Liver (tissue), 9 donors: ENCODE data around the gene RORC. TPM values are rescaled to one million over a fixed set of nuclear protein-coding genes. Genes with fewer than 3 reads are reported as not detected.

Source experiments
- DNase-seq: peaks from one replicate; pipeline ENCODE4 v3.0.0-alpha.2; 2017; ENCODE audit warnings: low spot score
- H3K27ac ChIP-seq, 2 donors: one replicate each; pipeline ENCODE4 v1.7.0; 2013; ENCODE audit warnings: inconsistent platforms in 2 of 2, low read length in 2 of 2, control low read depth in 1 of 2, low read depth in 1 of 2, mild to moderate bottlenecking in 1 of 2
- H3K27me3 ChIP-seq, 4 donors: one replicate each; pipeline versions ENCODE4 v1.6.1 to v1.7.0; 2013; ENCODE audit warnings: low read length in 3 of 4, inconsistent platforms in 1 of 4, mild to moderate bottlenecking in 1 of 4, moderate library complexity in 1 of 4; ENCODE audit not compliant: control insufficient read depth in 4 of 4, insufficient read depth in 4 of 4
- H3K36me3 ChIP-seq, 4 donors: one replicate each; pipeline versions ENCODE4 v1.6.1 to v1.7.0; 2013; ENCODE audit warnings: low read length in 3 of 4, mild to moderate bottlenecking in 3 of 4, low read depth in 1 of 4, moderate library complexity in 1 of 4; ENCODE audit not compliant: control insufficient read depth in 4 of 4, insufficient read depth in 3 of 4
- H3K4me1 ChIP-seq, 4 donors: one replicate each; pipeline versions ENCODE4 v1.6.1 to v1.7.0; 2013; ENCODE audit warnings: low read length in 3 of 4, mild to moderate bottlenecking in 3 of 4, moderate library complexity in 1 of 4; ENCODE audit not compliant: control insufficient read depth in 4 of 4, insufficient read depth in 4 of 4
- H3K4me3 ChIP-seq, 3 donors: one replicate each; pipeline versions ENCODE4 v1.6.1 to v1.7.0; 2013; ENCODE audit warnings: low read length in 3 of 3, control low read depth in 1 of 3, low read depth in 1 of 3, mild to moderate bottlenecking in 1 of 3
- H3K9ac ChIP-seq, 2 donors: one replicate each; pipeline ENCODE4 v1.7.0; 2013; ENCODE audit warnings: low read length in 2 of 2, mild to moderate bottlenecking in 2 of 2, moderate library complexity in 2 of 2, control low read depth in 1 of 2, low read depth in 1 of 2
- H3K9me3 ChIP-seq, 4 donors: one replicate each; pipeline versions ENCODE4 v1.6.1 to v1.7.0; 2013; ENCODE audit warnings: low read length in 3 of 4; ENCODE audit not compliant: control insufficient read depth in 4 of 4
- EGR1 ChIP-seq, 2 donors: IDR thresholded peaks; 2 replicates each; pipeline ENCODE4 v1.6.1; 2016 to 2018; ENCODE audit warnings: antibody characterized with exemption in 2 of 2, low read depth in 2 of 2
- FOXA2 ChIP-seq: IDR thresholded peaks from 2 replicates; pipeline ENCODE4 v1.6.1; 2016; ENCODE audit warnings: antibody characterized with exemption
- HNF4A ChIP-seq, 2 donors: conservative IDR thresholded peaks; 2 replicates each; pipeline ENCODE4 v1.6.1; 2016; ENCODE audit warnings: antibody characterized with exemption in 2 of 2, mild to moderate bottlenecking in 2 of 2
- HNF4G ChIP-seq: IDR thresholded peaks from 2 replicates; pipeline ENCODE4 v1.6.1; 2016; ENCODE audit warnings: antibody characterized with exemption
- NR2F2 ChIP-seq: IDR thresholded peaks from 2 replicates; pipeline ENCODE4 v1.6.1; 2016; ENCODE audit warnings: antibody characterized with exemption
- RAD21 ChIP-seq, 2 donors: IDR thresholded peaks; 2 replicates each; pipeline ENCODE4 v1.6.1; 2016; ENCODE audit warnings: antibody characterized with exemption in 2 of 2, mild to moderate bottlenecking in 2 of 2
- RXRA ChIP-seq, 2 donors: IDR thresholded peaks; 2 replicates each; pipeline ENCODE4 v1.6.1; 2017 to 2018; ENCODE audit warnings: antibody characterized with exemption in 2 of 2, mild to moderate bottlenecking in 1 of 2
- SP1 ChIP-seq: IDR thresholded peaks from 2 replicates; pipeline ENCODE4 v1.6.1; 2018; ENCODE audit warnings: antibody characterized with exemption, mild to moderate bottlenecking
- TAF1 ChIP-seq: conservative IDR thresholded peaks from 2 replicates; pipeline ENCODE4 v1.6.1; 2016; ENCODE audit warnings: antibody characterized with exemption, mild to moderate bottlenecking
- YY1 ChIP-seq: IDR thresholded peaks from 2 replicates; pipeline ENCODE4 v1.6.1; 2016; ENCODE audit warnings: antibody characterized with exemption, mild to moderate bottlenecking
- WGBS: extraction: QIAGEN DNeasy Blood & Tissue Kit; methylation state at CpG from one replicate; pipeline ENCODE4 v1.1.7; 2013; 5-methylcytosine and 5-hydroxymethylcytosine counted together
- polyA plus RNA-seq, 2 donors: library from polyadenylated mRNA; stranded (reverse) in 1 of 2; unstranded in 1 of 2; fragments of 200-250 nt in 1 of 2; fragments of >200 nt in 1 of 2; fragmentation: Nextera tagmentation in 1 of 2; extraction: Ambion mirVana in 1 of 2; gene quantifications; one replicate each; pipeline versions ENCODE4 v1.2.1 to v1.2.3, GENCODE V29; 2013 to 2015
- total RNA-seq, 2 donors: library from RNA; depleted of rRNA; stranded (reverse); fragments of >200 nt; gene quantifications; one replicate each; pipeline ENCODE4 v1.2.3, GENCODE V29; 2014
- TF ChIP-seq, protein P1 (sequence below): IDR thresholded peaks from 2 replicates; pipeline ENCODE4 v1.6.1; 2016; ENCODE audit warnings: antibody characterized with exemption
- TF ChIP-seq, protein P2 (sequence below): IDR thresholded peaks from 2 replicates; pipeline ENCODE4 v1.6.1; 2016; ENCODE audit warnings: antibody characterized with exemption
- TF ChIP-seq, protein P3 (sequence below): IDR thresholded peaks from 2 replicates; pipeline ENCODE4 v1.6.1; 2016; ENCODE audit warnings: antibody characterized with exemption, mild to moderate bottlenecking
- TF ChIP-seq, protein P4 (sequence below): IDR thresholded peaks from 2 replicates; pipeline ENCODE4 v1.6.1; 2016; ENCODE audit warnings: antibody characterized with exemption
- donor health status: healthy.
- donor health status: healthy.
- donor health status: healthy.
- donor health status: healthy.
- donor health status: healthy.

RORC gene
- total and polyA plus RNA-seq, 4 donors: 2.9 to 59.2 (median 13.0) TPM

DNA sequence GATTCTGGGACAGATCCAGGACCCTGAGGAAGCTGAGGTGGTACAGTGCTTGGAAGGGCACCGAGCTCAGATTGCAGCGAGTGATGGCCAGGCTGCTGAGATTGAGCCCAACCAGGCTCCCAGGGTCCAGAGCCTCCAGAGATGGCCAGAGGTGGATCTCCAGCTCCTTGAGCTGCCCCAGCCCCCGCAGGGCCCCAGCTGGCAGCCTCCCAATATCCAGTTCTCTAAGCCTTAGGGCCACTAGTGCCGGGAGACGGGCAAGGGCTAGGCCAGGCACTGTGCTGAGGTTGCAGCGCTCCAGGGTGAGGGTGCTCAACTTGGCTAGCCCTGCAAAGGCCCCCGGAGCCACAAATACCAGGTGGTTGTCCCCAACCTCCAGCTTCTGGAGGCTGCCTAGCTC, 29.8 kb downstream of the RORC start:
- H3K27me3 ChIP-seq: no peaks in the 10 kb centered on the region
- no peaks in the 10 kb centered on the region for H3K4me1 ChIP-seq
- no peak for DNase-seq
- peaks cover 0 to 3% (median under 1%) of the 10 kb centered on the region in 4 donors for H3K36me3 ChIP-seq
- WGBS: 95% methylated on average over 7 of the region's 7 CpGs
- H3K9me3 ChIP-seq: no peaks in the 10 kb centered on the region
- no peak overlapping the region for H3K27ac ChIP-seq
- H3K9ac ChIP-seq: no peak overlapping the region
- no peak overlapping the region for H3K4me3 ChIP-seq
- TF ChIP-seq YY1 (no peak), TAF1 (no peak), SP1 (no peak), HNF4A (conservative IDR thresholded peaks at IDR 0.05) (no peak), RAD21 (IDR thresholded peaks at IDR 0.05) (no peak)
- TF ChIP-seq, protein P1, sequence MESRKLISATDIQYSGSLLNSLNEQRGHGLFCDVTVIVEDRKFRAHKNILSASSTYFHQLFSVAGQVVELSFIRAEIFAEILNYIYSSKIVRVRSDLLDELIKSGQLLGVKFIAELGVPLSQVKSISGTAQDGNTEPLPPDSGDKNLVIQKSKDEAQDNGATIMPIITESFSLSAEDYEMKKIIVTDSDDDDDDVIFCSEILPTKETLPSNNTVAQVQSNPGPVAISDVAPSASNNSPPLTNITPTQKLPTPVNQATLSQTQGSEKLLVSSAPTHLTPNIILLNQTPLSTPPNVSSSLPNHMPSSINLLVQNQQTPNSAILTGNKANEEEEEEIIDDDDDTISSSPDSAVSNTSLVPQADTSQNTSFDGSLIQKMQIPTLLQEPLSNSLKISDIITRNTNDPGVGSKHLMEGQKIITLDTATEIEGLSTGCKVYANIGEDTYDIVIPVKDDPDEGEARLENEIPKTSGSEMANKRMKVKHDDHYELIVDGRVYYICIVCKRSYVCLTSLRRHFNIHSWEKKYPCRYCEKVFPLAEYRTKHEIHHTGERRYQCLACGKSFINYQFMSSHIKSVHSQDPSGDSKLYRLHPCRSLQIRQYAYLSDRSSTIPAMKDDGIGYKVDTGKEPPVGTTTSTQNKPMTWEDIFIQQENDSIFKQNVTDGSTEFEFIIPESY: no peak
- TF ChIP-seq, protein P2, sequence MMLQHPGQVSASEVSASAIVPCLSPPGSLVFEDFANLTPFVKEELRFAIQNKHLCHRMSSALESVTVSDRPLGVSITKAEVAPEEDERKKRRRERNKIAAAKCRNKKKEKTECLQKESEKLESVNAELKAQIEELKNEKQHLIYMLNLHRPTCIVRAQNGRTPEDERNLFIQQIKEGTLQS: no peak

DNA sequence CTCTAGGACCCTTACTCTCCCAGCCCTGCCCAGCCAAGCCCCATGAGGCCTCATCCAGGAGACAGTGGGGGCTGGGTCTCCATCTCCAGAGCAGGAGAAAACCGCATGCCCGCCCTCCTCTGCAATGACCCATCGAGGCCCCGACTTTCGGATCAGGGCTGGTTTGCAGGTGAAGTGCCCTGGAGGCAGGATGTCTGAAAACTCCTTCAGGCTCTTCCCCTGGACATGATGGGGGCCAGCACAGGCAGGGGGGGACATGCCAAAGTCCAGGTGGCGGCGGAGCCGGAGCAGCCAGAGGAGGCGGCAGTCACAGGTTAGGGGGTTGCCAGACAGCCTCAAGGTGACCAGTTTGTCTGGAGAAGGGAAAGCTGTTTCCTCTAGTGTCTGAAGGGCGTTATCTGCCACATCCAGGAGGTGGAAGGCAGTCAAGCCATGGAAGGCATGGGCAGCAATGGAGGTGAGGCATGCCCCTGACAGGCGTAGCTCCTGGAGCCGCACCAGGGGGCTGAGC, 30.2 kb downstream of the RORC start:
- TF ChIP-seq FOXA2 (no peak), TAF1 (no peak), EGR1 (IDR thresholded peaks at IDR 0.05; ENCODE audit: low read depth in 2 of 2) (no peak)
- DNase-seq: no peak
- 96% methylated on average over 12 of the region's 12 CpGs for WGBS
- Histone ChIP-seq H3K27ac (no peak overlapping the region), H3K4me1 (no peaks in the 10 kb centered on the region), H3K9ac (no peak overlapping the region), H3K36me3 (no peaks in the 10 kb centered on the region), H3K4me3 (no peak overlapping the region), H3K27me3 (no peaks in the 10 kb centered on the region), H3K9me3 (no peaks in the 10 kb centered on the region)

DNA sequence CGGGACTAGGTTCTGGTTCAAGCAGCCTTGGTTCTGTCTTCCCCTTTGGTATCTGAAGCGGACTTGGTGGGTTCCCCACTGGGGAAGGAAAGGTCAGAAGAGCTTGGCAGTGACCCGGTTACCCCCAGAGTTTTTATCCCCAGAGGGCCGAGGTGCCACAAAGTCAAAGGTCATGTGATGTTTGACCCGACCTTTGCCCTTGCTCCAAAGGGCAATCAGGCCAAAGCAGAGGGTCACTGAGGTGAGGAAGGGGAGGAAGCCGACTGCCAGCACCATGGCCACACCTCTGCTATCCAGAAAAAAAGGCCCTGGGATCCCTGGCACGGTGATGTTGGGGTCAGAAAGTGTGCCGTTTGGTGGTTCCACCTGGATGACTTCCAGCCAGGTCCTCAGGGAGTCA, 30.8 kb downstream of the RORC start:
- Histone ChIP-seq H3K4me1 (no peaks in the 10 kb centered on the region), H3K36me3 (no peaks in the 10 kb centered on the region), H3K27ac (no peak overlapping the region), H3K27me3 (no peaks in the 10 kb centered on the region), H3K4me3 (no peak overlapping the region), H3K9me3 (no peaks in the 10 kb centered on the region), H3K9ac (no peak overlapping the region)
- 60% methylated on average over 8 of the region's 8 CpGs for WGBS
- DNase-seq: no peak
- no peak for TF ChIP-seq HNF4G
- no peak for TF ChIP-seq TAF1
- TF ChIP-seq, protein P3, sequence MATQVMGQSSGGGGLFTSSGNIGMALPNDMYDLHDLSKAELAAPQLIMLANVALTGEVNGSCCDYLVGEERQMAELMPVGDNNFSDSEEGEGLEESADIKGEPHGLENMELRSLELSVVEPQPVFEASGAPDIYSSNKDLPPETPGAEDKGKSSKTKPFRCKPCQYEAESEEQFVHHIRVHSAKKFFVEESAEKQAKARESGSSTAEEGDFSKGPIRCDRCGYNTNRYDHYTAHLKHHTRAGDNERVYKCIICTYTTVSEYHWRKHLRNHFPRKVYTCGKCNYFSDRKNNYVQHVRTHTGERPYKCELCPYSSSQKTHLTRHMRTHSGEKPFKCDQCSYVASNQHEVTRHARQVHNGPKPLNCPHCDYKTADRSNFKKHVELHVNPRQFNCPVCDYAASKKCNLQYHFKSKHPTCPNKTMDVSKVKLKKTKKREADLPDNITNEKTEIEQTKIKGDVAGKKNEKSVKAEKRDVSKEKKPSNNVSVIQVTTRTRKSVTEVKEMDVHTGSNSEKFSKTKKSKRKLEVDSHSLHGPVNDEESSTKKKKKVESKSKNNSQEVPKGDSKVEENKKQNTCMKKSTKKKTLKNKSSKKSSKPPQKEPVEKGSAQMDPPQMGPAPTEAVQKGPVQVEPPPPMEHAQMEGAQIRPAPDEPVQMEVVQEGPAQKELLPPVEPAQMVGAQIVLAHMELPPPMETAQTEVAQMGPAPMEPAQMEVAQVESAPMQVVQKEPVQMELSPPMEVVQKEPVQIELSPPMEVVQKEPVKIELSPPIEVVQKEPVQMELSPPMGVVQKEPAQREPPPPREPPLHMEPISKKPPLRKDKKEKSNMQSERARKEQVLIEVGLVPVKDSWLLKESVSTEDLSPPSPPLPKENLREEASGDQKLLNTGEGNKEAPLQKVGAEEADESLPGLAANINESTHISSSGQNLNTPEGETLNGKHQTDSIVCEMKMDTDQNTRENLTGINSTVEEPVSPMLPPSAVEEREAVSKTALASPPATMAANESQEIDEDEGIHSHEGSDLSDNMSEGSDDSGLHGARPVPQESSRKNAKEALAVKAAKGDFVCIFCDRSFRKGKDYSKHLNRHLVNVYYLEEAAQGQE: no peak
- TF ChIP-seq HNF4A (conservative IDR thresholded peaks at IDR 0.05): peak in 1 of 2 donors; percentile 65
- TF ChIP-seq, protein P4, sequence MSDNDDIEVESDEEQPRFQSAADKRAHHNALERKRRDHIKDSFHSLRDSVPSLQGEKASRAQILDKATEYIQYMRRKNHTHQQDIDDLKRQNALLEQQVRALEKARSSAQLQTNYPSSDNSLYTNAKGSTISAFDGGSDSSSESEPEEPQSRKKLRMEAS: no peak
- TF ChIP-seq FOXA2: no peak
- peak; percentile 85 for TF ChIP-seq NR2F2
- peak in 1 of 2 donors; percentile 9 for TF ChIP-seq RXRA (IDR thresholded peaks at IDR 0.05)
- TF ChIP-seq SP1: no peak
